NCI-H1092 (cell line): Measurements from ENCODE around the gene CDH4.

Experiments used
- DNase-seq: peaks from one replicate; lab custom pipeline; 2025; lab: John Stamatoyannopoulos, UW

The CDH4 gene

DNA sequence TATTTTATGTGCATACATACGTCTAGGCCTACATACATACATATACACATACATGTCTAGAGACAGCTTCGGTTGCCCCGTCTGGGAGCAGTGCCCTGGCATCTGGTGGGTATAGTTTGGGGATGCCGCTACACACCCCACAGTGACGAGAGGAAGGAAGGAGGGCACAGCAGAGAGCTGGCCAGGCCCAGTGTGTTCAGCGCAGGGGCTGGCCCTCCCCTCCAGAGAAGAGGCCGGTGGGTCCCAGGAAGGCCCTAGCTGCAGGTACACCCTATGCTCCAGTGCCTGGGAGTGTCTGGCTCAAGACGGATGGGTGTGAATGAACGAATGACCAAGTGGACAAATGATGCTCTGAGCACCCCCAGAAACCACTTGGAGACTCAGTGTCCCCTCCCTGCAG, 284.6 kb downstream of the CDH4 start:
- DNase-seq: no peak

DNA sequence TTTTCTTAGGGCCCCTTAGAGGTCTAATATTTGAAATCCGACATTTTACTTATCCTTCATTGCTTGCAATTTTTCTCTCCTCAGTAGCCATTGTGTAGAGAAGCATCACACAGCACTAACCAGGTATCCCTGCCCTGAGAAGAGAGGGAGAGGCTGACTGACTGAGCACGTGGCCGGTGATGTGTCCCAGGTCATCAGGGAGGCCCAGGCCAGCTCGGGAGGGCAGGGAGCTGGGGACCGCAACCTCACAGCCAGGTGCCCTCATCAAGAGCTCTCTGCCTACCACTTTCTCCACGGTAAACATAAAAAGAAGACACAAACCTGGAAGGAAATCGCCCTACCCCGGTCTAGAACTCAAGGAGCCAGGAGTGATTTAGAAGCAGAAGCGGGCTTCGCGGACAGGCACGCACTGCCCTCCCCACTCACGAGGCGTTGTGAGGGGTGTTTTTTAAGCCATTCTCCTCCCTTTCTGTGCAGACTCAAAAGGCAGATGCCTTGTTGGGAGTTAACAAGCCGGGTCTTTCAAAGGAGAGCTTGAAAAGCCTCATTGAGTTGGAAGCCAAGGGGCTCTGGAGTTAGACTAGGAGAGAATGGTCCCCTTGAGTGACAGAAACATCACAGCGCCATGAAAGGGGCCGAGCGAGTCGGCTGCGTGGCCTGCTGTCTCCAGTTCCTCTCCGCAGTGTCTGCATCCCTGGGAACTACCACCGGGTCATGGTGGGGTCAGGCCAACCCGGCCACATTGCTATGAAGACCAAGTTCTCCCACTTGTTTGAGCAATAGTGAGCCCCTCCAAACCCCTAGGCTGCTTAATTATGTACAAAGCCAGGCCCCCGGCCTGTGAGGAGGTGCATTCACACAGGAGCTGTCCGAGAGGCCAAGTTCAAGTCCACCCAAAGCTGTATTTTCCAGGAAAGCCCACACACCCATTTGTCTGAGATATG, 285.4 kb downstream of the CDH4 start:
- DNase-seq: no peak

DNA sequence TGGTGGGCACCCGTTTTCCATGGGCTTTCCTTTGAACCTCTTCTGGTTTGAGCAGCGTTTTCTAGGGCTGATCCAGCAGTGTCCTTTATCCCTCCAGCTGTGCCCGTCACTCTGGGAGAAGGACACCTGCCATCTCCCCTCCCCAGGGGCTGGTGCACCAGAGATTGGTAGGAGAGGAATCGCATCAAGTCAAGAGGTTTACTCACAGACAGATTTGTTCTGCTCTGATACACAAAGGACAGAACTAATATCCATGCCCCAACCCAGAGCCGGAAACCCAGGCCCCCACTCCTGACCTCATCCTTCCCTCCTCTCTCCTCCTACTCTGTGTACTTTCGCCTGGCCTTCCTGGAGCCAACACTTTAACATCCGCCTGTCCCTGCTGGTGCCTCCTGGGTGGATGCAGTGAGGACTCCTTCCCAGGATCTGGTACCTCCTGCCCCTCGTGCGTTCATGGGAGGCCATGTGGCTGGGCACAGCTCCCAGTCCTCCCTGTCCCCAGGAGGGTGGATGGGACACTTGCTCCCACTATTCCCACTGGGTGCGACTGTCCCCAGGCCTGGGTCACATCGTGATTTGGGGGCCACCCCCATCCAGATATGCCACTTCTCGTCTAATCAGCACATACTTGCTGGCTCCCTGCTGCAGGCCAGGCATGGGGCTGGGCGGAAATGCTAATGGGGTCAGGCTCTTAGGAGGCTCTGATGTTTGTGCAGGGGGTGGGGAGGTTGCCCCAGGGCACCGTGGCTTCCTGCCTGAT, 286.3 kb downstream of the CDH4 start:
- DNase-seq: no peak

DNA sequence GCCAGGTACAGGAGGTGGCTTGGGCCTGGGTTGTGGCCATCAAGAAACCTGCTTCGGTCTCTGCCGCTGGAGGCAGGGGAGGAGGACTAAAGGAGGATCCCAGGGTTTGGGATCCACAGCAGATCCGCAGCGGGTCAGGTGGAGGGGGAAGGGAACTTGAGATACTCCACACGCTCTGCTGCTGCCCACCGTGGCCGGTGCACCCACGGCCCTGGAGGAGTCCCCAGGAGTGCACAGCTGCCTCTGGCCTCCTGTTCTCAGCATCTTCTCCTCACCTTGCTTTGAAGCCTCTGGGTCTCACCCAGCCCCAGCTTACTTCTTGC, 286.8 kb downstream of the CDH4 start:
- no peak for DNase-seq

DNA sequence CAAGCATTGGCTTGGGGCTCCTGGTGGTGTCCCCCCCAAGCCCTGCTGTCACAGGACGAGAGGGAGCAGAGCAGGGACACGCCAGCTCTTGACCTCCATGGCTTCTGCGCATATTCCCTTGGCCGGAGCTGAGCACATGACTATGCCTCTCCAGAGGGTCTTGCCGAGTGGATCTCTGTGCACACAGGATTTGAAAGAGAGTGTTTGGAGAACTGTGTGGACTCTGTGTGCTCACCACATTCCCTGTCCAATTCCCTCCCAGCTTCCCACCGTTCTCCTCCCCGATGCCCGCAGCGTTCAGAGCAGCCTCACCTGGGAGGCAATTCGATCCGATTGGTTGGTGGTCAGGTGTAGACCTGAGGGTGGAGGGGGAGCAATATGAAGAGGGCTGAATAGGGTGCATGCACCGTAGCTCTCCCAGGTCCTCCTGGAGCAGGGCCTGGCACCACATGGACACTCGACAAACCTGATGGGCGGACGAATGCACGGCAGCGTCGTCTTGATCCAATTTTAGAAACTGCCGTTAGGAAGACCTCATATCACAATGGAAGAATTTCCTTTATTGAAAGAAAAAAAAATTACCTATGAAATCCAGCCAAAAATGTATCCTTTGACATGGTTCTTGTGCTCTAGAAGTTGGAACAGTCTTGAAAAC, 287.8 kb downstream of the CDH4 start:
- no peak for DNase-seq

DNA sequence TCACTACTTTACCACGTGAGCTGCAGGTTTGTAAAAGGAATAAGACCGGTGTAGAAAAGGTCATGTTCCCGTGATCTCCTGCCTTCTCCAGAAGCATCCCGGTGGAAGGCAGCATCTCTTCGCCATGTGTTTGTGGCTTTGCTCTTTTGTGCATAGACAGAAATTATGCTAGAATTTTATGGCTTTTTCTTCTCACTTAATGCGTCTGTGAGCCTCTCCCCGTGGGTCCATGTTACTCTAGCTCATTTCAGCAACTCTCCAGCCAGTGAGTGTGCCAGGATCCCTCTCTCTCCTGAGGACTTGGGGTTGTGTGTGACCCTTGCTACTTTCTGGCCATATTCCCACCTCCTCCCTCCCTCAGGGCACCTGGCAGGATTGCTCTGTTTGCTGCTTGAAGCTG, 289.5 kb downstream of the CDH4 start:
- no peak for DNase-seq

DNA sequence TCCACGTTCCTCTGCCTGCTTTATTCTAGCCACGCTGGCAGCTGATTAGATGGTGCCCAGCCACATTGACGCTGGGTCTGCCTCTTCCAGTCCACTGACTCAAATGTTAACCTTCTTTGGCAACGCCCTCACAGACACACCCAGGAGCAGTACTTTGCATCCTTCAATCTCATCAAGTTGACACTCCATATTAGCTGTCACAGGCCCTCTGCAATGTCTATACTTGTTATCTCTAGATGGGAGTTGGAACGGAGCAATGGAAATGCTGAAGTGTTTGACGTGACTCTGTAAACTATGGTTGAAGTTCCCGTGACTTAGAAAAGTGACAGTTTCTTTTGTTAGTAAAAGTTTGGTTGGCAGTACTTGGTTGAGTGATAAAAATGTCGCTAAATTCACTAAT, 291.0 kb downstream of the CDH4 start:
- DNase-seq: no peak

DNA sequence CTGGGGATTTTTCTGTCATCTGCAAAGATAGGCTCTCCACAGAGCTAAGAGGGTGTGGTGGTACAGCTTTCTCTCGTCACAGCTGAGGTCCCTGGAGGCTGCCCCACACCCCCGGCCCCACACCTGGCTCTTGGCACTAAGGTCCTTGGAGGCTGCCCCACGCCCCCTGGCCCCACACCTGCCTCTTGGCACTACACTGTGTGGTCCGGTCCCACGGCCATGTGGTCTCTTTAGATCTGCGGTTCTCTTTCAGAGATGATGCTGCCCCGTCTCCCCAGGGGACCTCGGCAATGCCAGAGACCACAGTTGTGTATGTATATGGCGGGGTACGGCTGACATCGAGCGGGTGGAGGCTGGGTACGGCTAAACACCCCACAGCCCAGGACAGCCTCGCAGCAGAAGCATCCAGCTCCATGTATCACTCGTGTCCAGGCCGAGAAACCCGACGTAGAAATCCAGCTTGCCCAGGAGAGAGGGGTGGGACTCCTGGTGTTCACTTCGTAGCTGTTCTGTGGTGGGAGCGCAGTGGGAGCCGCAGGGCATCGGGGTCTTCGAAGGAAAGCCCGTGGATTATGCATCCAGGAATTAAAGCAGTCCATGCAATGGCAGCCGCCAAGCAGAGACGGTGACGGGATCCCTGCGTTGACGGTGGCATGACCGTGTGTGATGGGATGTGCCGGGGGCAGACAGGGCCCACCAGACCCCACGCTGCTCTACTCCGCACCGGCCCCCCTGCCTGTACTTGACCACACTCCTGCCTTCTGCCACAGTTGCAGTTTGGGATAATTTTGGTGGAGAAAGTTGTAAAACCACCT, 292.1 kb downstream of the CDH4 start:
- DNase-seq: no peak

DNA sequence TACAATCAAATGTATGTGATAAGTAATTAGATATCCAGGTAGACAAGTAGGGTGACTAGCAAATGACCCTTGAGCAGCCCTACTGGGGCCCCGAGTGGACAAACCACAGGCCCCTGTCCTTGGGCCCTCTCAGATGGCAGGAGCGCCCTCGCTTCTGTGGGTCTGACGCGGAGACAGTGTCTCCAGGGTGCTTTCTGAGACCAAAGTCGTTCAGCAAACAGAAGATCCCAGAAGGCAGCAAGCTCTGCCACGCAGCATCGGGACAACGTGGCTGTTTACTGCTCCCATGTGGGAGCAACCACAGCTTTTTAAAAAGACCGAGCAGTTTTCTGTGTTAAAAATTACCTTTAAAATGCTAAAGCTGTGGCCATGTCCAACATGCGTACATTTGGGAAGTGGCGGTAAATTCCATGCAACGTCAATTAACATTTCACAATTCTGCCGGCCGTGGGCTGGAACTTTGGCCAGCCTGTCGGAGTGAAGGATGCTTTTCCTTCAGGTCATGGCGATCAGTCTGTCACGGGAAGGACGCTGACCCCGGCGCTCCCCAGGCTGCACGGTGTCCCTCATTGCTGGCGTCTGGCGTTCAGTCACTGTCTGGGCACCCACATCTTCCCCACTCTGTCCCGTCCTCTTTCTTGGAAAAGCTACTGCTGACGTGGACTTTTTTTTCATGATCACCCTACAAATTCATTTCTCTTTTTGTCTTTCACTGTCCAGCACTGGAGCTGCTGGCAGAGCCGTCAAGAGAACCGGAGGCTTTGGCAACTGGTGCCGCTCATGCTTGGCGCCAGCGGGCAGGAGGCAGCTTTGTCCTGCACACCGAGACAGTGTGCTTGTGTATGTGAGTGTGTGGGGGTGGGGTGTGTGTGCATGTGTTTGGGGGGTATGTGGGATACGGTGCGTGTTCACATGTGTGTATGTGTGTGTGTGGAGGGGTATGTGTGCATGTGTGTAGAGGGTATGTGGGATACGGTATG, 293.1 kb downstream of the CDH4 start:
- no peak for DNase-seq

DNA sequence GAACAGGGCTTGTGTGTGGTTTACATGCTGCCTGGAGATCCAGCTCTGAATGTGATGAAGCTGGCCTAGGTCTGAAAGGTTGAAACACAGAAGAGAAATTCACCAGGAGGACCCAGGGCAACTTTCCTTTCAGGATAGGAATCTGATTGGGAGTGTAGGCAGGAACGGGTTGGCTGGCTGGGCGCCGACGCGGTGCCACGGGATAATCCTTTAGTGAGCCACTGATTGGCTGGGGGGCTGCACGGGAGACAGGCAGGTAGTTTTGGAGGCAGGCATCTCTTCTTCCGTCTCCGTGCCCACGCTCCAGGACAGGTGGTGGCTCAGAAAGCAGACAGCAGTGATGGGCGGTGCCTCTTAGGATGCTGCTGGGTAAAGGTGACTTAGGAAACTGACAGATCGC, 294.6 kb downstream of the CDH4 start:
- no peak for DNase-seq

DNA sequence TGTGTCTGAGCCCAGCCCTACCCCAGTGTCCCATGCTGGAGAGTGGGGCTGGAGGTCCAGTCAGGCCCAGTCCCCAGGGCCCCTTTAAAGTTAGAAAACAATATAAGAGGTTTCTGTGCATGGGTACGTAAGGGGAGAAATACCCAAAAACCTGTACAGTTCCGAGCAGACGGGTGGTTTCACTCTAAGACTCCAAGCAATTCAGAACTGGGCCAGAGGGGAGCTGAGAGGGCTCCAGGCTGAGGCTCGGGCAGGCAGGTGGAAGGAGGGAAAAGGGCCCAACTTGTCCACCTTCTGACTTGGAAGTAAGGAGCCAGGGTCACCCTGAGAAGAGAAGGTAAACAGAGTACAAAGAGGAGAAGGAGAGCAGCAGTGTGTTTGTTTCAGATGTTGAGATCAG, 296.0 kb downstream of the CDH4 start:
- DNase-seq: no peak

DNA sequence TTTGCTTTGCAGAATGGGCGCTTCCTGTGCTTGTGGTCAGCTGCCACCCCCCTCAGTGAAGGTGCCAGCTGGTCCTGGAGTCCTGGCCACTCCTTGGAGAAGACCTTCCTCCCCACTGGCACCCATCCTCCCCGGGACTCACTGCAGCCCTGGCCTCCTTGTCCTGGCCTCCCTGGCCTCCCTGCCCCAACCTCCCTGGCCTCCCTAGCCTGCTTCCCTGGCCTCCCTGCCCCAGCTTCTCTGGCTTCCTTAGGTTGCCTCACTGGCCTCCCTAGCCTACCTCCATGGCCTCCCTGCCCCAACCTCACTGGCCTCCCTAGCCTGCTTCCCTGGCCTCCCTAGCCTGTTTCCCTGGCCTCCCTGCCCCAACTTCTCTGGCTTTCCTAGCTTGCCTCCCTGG, 297.8 kb downstream of the CDH4 start:
- DNase-seq: no peak

DNA sequence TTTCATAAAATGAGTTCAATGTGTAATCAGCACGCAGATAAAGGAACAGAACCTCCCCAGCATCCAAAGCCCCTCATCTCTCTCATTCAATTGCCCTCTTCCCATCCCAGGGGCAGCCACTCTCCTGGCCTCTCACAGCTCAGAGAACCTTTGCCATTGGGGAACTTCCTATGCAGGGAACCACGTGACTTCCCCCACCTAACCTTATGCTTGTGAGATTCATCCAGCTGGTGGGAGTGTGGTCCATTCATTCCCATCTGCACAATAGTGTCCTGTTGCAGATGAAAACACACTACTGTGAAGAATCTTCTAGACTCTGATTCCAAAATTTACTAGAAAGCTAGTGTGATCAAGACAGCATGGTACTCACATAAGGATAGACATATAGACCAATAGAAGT, 299.3 kb downstream of the CDH4 start:
- DNase-seq: no peak

DNA sequence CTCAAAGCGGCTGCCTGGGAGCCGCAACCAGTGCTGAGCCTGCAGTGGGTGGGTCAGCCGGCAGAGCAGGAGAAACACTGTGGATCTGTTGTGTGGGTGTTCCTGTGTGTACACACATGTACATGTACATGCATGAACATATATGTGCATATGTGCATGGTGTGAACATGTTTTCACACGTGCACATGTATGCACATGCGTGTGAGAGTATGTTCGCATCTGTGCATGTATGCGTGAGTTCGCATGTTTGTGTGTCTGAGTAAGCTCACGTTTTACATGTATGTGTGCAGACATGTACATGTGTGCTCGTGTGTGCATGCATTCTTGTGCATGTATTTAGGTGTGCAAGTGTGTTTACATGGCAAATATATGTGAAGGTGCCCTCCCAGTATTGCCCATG, 302.6 kb downstream of the CDH4 start:
- no peak for DNase-seq

DNA sequence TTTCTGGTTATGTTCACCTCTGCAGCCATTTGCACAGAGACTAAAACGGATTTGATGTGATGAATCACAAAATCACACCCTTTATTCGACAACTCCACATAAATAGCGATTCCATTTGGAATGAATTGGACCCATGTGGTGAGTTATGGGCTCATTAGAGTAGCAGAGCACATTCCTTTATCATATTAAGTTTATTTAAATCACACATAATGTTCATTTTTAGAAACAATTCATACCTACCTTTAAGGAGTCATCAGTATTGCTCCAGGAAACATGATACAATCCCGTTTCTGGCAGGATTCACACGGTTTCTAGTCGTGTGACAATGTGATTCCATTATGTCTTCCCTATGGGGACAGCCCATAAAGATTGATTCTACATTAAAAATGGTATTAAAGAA, 303.5 kb downstream of the CDH4 start:
- DNase-seq: no peak

DNA sequence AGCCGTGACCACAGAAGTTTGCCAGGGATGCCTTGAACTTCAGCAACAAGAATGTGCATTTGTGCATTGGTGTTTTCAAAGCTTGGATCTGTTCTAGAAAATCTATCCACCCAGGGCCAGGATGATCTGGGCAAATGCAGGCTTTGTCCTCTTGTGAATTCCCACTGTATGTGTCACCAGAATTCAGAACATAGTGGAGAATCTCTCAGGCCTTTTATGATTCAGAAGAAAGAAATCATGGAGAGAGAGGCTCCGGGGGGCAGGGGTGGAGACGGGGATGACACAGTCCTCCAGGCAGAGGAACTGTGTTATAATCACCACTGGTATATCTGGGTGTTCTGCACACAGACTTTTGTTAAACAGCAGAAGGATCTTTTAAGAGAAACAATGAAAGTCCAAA, 304.1 kb downstream of the CDH4 start:
- DNase-seq: no peak

DNA sequence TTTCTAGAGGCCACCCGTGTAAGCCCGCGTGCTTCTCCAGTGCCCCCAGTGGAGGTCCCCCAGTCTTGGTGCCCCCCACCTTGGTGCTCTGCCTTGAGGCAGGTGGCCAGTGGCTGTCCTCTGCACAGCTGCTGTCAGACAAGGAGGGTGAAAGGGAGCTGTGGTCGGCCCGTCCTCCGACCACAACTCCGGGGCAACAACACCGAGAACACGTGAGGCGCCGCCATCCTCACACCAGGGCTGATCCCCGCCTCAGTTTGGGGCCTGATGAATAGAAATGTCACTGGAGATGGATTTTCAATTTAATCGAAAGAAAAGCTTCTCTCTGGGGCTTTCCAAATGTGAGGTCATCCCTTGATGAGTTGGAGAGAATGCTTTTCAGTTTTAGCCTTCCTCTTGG, 304.6 kb downstream of the CDH4 start:
- no peak for DNase-seq

DNA sequence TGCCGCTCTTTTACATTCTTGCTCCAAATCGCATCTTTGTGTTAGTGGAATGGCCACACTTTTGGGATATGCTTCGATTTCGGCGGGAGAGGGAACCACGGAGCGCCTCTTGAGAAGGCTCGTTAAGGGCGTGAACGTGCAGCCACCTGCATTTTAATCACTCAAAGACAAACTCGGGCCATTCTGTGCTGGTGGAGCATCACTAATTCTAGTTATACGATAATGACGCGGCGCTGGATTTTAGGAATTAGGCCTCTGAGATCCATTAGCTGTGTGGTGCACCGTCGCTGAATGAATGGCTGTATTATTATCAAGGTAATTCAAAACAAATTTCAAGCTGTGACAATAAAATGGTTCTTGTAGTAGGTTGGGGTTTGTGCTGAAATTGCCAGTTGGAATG, 305.6 kb downstream of the CDH4 start:
- no peak for DNase-seq

DNA sequence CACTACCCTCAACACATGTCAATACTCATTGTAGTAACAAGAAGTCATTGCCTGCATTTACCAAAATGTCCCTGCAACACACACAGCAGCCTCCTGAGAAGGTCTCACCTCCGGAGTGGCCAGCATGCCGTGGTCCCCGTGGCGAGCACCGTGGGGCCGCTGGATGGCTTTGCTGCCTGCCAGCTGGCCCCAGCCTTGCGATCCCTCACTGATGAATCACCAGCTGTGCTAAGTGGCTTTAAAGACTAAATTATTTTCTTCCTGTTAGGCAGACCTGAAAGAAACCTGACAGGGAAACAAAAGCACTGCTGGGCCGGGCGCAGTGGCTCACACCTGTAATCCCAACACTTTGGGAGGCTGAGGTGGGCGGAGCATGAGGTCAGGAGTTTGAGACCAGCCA, 306.7 kb downstream of the CDH4 start:
- no peak for DNase-seq

DNA sequence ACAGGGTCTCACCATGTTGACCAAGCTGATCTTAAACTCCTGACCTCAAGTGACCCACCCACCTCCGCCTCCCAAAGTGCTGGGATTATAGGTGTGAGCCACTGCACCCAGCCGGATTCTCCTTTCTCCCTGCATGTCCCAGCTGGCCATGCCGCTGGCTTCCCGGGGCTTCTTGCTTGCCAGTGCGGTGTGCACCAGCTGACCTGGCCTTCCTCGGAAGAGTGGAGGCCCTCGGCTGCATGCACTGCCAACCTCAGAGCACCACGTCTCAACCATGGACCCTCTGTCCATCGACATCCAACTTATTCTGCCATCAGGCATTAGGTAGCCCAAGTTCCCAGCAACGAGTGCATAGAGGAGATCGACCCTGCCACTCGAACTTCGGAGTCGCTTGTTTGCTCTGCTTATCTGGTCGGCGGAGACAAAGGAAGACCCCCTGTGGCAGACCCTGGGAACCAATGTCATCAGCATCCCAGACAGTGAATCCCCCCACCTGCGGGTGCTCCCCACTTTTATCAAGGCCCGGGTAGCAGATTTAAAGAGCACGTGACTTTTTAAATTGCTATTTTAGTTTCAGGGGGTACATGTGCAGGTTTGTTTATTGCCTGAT, 307.8 kb downstream of the CDH4 start:
- no peak for DNase-seq
